ENCODE measurements around the gene NLGN1.

The NLGN1 gene

DNA sequence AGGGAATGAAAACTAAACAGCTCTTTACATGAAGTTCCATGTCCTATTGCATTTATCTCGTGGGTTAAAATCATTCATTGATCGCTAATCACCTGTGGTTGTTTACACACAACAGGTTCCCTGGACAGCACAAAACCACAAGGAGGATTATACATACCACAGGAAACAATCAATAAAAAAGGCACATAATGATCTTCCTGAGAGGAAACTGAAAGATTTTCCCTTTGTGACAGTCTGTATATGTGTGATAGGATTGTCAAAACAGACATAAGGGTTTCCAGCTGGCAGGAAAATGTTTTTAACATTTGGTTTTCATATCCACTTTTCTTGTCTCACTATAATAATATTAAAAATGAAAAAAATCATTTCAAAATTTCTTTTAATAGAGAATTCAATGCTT, 541.8 kb downstream of the NLGN1 start:
- TF ChIP-seq, protein P1, sequence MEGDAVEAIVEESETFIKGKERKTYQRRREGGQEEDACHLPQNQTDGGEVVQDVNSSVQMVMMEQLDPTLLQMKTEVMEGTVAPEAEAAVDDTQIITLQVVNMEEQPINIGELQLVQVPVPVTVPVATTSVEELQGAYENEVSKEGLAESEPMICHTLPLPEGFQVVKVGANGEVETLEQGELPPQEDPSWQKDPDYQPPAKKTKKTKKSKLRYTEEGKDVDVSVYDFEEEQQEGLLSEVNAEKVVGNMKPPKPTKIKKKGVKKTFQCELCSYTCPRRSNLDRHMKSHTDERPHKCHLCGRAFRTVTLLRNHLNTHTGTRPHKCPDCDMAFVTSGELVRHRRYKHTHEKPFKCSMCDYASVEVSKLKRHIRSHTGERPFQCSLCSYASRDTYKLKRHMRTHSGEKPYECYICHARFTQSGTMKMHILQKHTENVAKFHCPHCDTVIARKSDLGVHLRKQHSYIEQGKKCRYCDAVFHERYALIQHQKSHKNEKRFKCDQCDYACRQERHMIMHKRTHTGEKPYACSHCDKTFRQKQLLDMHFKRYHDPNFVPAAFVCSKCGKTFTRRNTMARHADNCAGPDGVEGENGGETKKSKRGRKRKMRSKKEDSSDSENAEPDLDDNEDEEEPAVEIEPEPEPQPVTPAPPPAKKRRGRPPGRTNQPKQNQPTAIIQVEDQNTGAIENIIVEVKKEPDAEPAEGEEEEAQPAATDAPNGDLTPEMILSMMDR (IDR thresholded peaks at IDR 0.05; ENCODE audit: low read depth, low read length) = no peak
- TF ChIP-seq, protein P2, sequence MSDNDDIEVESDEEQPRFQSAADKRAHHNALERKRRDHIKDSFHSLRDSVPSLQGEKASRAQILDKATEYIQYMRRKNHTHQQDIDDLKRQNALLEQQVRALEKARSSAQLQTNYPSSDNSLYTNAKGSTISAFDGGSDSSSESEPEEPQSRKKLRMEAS (IDR thresholded peaks at IDR 0.05; ENCODE audit: low read depth, low read length) = no peak
- no peak for TF ChIP-seq MYC (IDR thresholded peaks at IDR 0.05; ENCODE audit: low read depth, low read length)
- no peak for TF ChIP-seq POLR2A (IDR thresholded peaks at IDR 0.05; ENCODE audit: extremely low read depth, insufficient read length)
- no peak overlapping the region for H3K4me3 ChIP-seq (ENCODE audit: low read depth, low read length)
- DNase-seq (ENCODE audit: low read depth) = no peak

DNA sequence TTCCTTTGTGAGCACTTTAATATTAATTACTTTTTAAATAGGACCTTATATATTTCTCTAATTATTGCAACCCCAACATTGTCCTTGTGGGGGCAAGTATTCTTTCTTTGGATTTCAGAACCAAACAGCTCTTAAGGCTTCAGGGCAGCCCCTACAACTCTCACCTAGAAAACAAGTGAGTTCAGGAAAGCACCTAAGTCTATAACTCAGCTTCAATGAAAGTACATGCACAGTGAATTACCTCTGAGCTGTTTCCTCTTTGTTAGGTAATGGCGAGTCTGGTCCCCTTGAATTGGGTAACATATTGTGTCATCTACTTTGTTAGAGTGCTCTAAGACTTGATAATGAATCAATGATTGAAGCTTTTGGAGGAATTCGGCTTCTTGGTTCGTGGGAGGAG, 545.7 kb downstream of the NLGN1 start:
- TF ChIP-seq MYC (IDR thresholded peaks at IDR 0.05; ENCODE audit: low read depth, low read length) = no peak
- TF ChIP-seq, protein P1 (IDR thresholded peaks at IDR 0.05; ENCODE audit: low read depth, low read length) = no peak
- no peak for TF ChIP-seq POLR2A (IDR thresholded peaks at IDR 0.05; ENCODE audit: extremely low read depth, insufficient read length)
- TF ChIP-seq, protein P2 (IDR thresholded peaks at IDR 0.05; ENCODE audit: low read depth, low read length) = no peak
- H3K4me3 ChIP-seq (ENCODE audit: low read depth, low read length) = no peak overlapping the region
- DNase-seq (ENCODE audit: low read depth) = no peak

DNA sequence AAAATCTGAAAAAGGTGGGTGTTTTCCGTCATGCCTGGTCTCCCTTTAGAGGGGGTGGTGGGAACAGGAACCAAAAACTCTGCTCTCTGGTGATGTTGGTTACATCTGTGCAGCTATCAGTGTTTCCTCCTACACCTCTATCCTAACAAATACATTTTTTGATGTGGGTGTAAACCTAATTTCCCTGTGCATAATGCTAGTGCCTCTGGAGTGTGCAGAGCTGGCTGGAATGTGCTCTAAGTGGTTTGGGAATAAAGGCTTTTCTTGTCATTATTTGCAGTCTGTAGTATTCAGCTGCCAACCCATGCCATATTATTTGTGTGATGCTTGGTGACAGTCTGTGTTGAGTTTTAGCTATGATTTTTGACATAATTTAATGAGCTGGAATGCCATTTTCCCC, 547.6 kb downstream of the NLGN1 start:
- no peak overlapping the region for H3K4me3 ChIP-seq (ENCODE audit: low read depth, low read length)
- TF ChIP-seq, protein P2 (IDR thresholded peaks at IDR 0.05; ENCODE audit: low read depth, low read length) = no peak
- TF ChIP-seq MYC (IDR thresholded peaks at IDR 0.05; ENCODE audit: low read depth, low read length) = no peak
- no peak for TF ChIP-seq POLR2A (IDR thresholded peaks at IDR 0.05; ENCODE audit: extremely low read depth, insufficient read length)
- TF ChIP-seq, protein P1 (IDR thresholded peaks at IDR 0.05; ENCODE audit: low read depth, low read length) = no peak
- DNase-seq (ENCODE audit: low read depth) = no peak

DNA sequence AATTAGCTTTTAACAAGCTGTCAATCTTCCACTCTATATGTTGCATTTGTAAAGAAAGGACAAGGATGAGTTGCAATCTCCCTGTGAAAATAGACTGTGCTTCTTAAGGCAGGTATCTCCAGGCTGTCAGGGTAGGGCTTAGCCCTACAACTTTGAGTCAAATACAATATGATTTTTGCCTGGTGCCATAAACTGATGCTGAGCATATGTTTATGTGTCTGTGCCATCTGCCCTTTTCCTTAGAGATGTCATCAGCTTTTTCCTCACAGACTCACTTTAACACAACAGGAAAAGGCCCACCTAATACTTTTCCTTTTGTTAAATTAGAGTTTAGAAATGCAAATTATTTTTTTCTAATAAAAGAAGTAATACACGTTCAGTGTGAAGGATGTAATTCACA, 548.3 kb downstream of the NLGN1 start:
- H3K4me3 ChIP-seq (ENCODE audit: low read depth, low read length) = no peak overlapping the region
- TF ChIP-seq, protein P2 (IDR thresholded peaks at IDR 0.05; ENCODE audit: low read depth, low read length) = no peak
- TF ChIP-seq POLR2A (IDR thresholded peaks at IDR 0.05; ENCODE audit: extremely low read depth, insufficient read length) = no peak
- TF ChIP-seq, protein P1 (IDR thresholded peaks at IDR 0.05; ENCODE audit: low read depth, low read length) = no peak
- TF ChIP-seq MYC (IDR thresholded peaks at IDR 0.05; ENCODE audit: low read depth, low read length) = no peak
- no peak for DNase-seq (ENCODE audit: low read depth)

DNA sequence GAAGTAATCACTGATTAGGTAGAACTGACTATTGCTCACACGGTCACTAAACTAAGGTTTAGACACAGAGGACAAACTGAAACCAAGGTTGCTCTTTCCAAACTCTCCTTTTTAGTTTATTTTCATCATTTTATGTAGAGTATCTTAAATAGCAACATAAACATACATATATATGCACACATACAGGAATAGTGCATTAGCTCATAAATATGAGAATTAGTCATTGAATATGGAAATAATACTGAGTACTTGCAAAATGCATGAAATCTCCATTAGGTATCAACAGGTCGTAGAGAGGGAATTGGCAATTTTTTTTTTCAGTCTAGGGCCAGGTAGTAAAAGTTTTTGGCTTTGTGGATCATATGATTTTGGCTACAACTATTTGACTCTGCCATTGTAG, 557.1 kb downstream of the NLGN1 start:
- DNase-seq (ENCODE audit: low read depth) = no peak
- TF ChIP-seq, protein P1 (IDR thresholded peaks at IDR 0.05; ENCODE audit: low read depth, low read length) = no peak
- TF ChIP-seq, protein P2 (IDR thresholded peaks at IDR 0.05; ENCODE audit: low read depth, low read length) = no peak
- TF ChIP-seq MYC (IDR thresholded peaks at IDR 0.05; ENCODE audit: low read depth, low read length) (no peak), POLR2A (IDR thresholded peaks at IDR 0.05; ENCODE audit: extremely low read depth, insufficient read length) (no peak)
- H3K4me3 ChIP-seq (ENCODE audit: low read depth, low read length) = no peak overlapping the region

DNA sequence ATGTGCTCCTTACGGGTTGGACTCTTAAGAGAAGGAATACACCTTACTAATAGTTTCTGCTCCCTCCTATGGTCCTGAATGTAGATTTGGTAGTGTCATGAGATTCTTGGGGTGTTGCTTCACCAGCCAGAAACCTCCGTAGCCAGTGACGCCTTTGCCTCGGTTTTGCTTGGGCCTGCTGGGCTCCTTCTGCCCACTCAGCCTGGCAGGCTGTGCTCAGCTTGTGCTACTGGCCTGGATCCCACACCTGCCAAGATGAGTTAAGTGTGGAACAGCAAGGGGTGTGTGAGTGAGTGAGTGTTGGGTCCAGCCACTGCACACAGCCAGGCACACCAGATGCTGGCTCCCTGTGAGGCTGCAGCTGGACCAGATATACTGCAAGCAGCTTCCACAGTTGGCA, 560.1 kb downstream of the NLGN1 start:
- no peak overlapping the region for H3K4me3 ChIP-seq (ENCODE audit: low read depth, low read length)
- no peak for DNase-seq (ENCODE audit: low read depth)
- TF ChIP-seq MYC (IDR thresholded peaks at IDR 0.05; ENCODE audit: low read depth, low read length) (no peak), POLR2A (IDR thresholded peaks at IDR 0.05; ENCODE audit: extremely low read depth, insufficient read length) (no peak)
- TF ChIP-seq, protein P2 (IDR thresholded peaks at IDR 0.05; ENCODE audit: low read depth, low read length) = no peak
- TF ChIP-seq, protein P1 (IDR thresholded peaks at IDR 0.05; ENCODE audit: low read depth, low read length) = no peak

Measured in NB4 (cell line).